Lung (tissue), 12 donors: ENCODE data around the gene CES4A. TPM values are rescaled to one million over a fixed set of nuclear protein-coding genes. Genes with fewer than 3 reads are reported as not detected.

Experiments used
- ATAC-seq: fragments of 200-7000 bp; cut with Tn5 transposase; one replicate; pipeline ENCODE4 v1.9.1; 2020; ENCODE audit warnings: moderate number of reproducible peaks; ENCODE audit not compliant: insufficient read depth, low FRiP score
- DNase-seq, 3 donors: peaks; one replicate each; pipeline ENCODE4 v3.0.0-alpha.2; 2013 to 2017
- H3K27ac ChIP-seq, 2 donors: one replicate each; pipeline ENCODE4 v1.5.1; 2013; ENCODE audit warnings: mild to moderate bottlenecking in 2 of 2, moderate library complexity in 2 of 2, control low read depth in 1 of 2, inconsistent platforms in 1 of 2, low read depth in 1 of 2, low read length in 1 of 2
- H3K27me3 ChIP-seq, 3 donors: one replicate each; pipeline ENCODE4 v1.5.1; 2013; ENCODE audit warnings: low read length in 2 of 3; ENCODE audit not compliant: control insufficient read depth in 3 of 3, insufficient read depth in 3 of 3
- H3K36me3 ChIP-seq, 4 donors: one replicate each; pipeline ENCODE4 v1.5.1; 2013; ENCODE audit warnings: low read length in 4 of 4, mild to moderate bottlenecking in 1 of 4, moderate library complexity in 1 of 4; ENCODE audit not compliant: control insufficient read depth in 4 of 4, insufficient read depth in 4 of 4
- H3K4me1 ChIP-seq, 5 donors: one replicate each; pipeline ENCODE4 v1.5.1; 2013; ENCODE audit warnings: low read length in 5 of 5, mild to moderate bottlenecking in 2 of 5, moderate library complexity in 1 of 5; ENCODE audit not compliant: control insufficient read depth in 5 of 5, insufficient read depth in 5 of 5
- H3K4me3 ChIP-seq: one replicate; pipeline ENCODE4 v1.5.1; 2013; ENCODE audit warnings: mild to moderate bottlenecking, control low read depth, moderate library complexity
- H3K9ac ChIP-seq, 2 donors: one replicate each; pipeline ENCODE4 v1.5.1; 2013; ENCODE audit warnings: low read length in 2 of 2, control low read depth in 1 of 2; ENCODE audit not compliant: insufficient read depth in 1 of 2
- H3K9me3 ChIP-seq, 4 donors: one replicate each; pipeline ENCODE4 v1.5.1; 2013; ENCODE audit warnings: low read length in 3 of 4, mild to moderate bottlenecking in 1 of 4, moderate library complexity in 1 of 4; ENCODE audit not compliant: control insufficient read depth in 4 of 4, insufficient read depth in 3 of 4
- CTCF ChIP-seq: IDR thresholded peaks from 2 replicates; pipeline ENCODE4 v1.5.1; 2012; ENCODE audit warnings: mild to moderate bottlenecking; ENCODE audit errors: control extremely low read depth, extremely low read depth
- WGBS, 2 donors: extraction: QIAGEN DNeasy Blood & Tissue Kit; methylation state at CpG; one replicate each; pipeline ENCODE4 v1.1.7; 2013; 5-methylcytosine and 5-hydroxymethylcytosine counted together
- polyA plus RNA-seq, 2 donors: library from polyadenylated mRNA; stranded (reverse); fragments of 200-250 nt; gene quantifications; one replicate each; pipeline ENCODE4 v1.2.1, GENCODE V29; 2013
- total RNA-seq, 2 donors: library from RNA; depleted of rRNA in 1 of 2; stranded (reverse); fragments of >200 nt in 1 of 2; gene quantifications; one replicate each; pipeline ENCODE4 v1.2.1, GENCODE V29; 2014 to 2021
- donor health status: control.
- donor health status: control.
- donor health status: Bipolar disorder and iron deficiency.
- donor health status: healthy.
- donor health status: DM: yes; HTN: yes; CAD: no.

The CES4A gene
- total and polyA plus RNA-seq, 4 donors: 8.0 to 29.8 (median 13.6) TPM

GRCh38 chr16:66968847-66969246, 19.5 kb upstream of the CES4A start:
- Histone ChIP-seq H3K36me3 (no peaks in the 10 kb centered on the region), H3K9ac (no peak overlapping the region), H3K27me3 (no peaks in the 10 kb centered on the region), H3K9me3 (no peaks in the 10 kb centered on the region), H3K4me1 (no peaks in the 10 kb centered on the region), H3K4me3 (no peak overlapping the region), H3K27ac (no peak overlapping the region)
- TF ChIP-seq CTCF: no peak
- DNase-seq (no peak), ATAC-seq (no peak)
- 89 to 90% methylated on average over 5 of the region's 5 CpGs for WGBS, 2 donors

DNA sequence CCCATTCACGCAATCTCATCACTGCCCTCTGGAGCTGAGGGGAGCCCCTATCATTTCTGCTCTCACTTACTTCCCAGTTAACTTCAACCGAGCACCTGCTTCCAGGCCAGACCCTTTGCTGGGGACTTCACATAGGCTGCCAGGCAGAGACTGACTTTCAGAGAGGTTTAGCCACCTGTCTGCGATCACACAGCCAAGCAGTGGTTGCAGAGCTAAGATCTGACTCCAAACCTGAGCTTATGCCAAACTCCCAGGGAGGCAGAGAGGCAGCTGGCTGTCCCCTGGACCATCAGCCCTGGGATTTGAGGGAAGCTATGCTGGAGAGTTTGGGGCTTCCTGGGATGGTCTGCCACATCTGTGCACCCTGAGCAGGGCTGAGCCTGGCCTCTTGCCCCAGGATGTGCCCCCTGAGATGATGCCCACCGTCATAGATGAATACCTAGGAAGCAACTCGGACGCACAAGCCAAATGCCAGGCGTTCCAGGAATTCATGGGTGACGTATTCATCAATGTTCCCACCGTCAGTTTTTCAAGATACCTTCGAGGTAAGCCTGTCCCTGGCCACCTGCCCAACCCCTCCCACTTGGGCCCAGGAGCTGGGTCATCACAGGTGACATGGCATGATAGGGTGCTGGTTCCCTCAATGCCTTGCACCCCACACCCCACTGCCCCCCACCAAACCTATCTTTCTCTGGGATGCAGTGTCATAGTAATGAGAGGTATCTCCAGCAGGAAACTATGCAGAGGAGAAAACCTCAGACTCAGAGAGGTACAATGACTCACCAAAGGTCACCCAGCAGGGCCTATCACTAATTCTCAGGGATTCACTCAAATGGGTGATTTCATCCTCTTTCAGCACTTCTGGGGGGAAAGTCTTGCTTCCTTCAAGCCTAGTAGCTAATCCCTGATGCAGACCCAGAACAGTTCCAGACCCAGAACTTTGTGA, 17.3 kb upstream of the CES4A start:
- no peak overlapping the region for H3K4me3 ChIP-seq
- TF ChIP-seq CTCF: no peak
- 78 to 87% methylated on average over 10 of the region's 10 CpGs for WGBS, 2 donors
- H3K27ac ChIP-seq: no peak overlapping the region
- H3K9me3 ChIP-seq: no peaks in the 10 kb centered on the region
- no peak overlapping the region for H3K9ac ChIP-seq
- no peaks in the 10 kb centered on the region for H3K27me3 ChIP-seq
- no peaks in the 10 kb centered on the region for H3K36me3 ChIP-seq
- H3K4me1 ChIP-seq: no peaks in the 10 kb centered on the region
- ATAC-seq: no peak
- DNase-seq: no peak

DNA sequence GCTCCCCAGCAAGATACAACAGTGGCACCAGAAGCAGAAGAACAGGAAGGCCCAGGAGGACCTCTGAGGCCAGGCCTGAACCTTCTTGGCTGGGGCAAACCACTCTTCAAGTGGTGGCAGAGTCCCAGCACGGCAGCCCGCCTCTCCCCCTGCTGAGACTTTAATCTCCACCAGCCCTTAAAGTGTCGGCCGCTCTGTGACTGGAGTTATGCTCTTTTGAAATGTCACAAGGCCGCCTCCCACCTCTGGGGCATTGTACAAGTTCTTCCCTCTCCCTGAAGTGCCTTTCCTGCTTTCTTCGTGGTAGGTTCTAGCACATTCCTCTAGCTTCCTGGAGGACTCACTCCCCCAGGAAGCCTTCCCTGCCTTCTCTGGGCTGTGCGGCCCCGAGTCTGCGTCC, 15.4 kb upstream of the CES4A start:
- WGBS, 2 donors: 71 to 82% methylated on average over 9 of the region's 9 CpGs
- Histone ChIP-seq H3K36me3 (no peaks in the 10 kb centered on the region), H3K4me3 (no peak overlapping the region), H3K27ac (no peak overlapping the region), H3K9me3 (no peaks in the 10 kb centered on the region), H3K9ac (no peak overlapping the region), H3K4me1 (no peaks in the 10 kb centered on the region), H3K27me3 (no peaks in the 10 kb centered on the region)
- no peak for DNase-seq
- ATAC-seq: no peak
- TF ChIP-seq CTCF: no peak
